ENCODE measurements around the gene TOMM5.
"Not testable (repeated sequence)": the region's sequence is repeated elsewhere in the genome, so short reads cannot be mapped to it uniquely, and the experiment has no call there.

Gene TOMM5

DNA sequence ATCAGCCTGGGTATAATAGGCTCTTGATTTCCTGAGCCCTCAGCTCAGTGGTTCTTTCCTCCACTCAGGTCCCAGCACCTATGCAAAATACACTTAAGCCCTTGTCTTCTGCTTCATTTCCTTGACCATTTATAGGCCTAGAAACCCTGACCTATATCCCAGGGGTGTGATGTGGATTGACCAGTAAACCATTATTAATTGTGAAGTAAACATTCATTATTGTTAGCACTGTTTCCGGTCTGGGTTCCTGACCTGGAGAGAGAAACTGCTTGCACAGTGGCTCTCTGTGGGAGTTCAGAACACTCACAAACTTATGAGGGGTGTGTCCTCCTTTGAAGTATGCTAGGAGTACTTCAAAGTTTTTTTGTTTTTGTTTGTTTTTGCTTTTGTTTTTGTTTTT, 19.6 kb upstream of the TOMM5 start:
- no peak for DNase-seq (ENCODE audit: low read depth)

GRCh38 chr9:37611014-37611413, 18.6 kb upstream of the TOMM5 start:
- DNase-seq (ENCODE audit: low read depth) = no peak

- DNase-seq (ENCODE audit: low read depth) = no peak
Observed at GRCh38 chr9:37609735-37610397, 17.5 kb upstream of the TOMM5 start.

- no peak for DNase-seq (ENCODE audit: low read depth)
Observed at GRCh38 chr9:37608250-37608649, 15.9 kb upstream of the TOMM5 start.

DNA sequence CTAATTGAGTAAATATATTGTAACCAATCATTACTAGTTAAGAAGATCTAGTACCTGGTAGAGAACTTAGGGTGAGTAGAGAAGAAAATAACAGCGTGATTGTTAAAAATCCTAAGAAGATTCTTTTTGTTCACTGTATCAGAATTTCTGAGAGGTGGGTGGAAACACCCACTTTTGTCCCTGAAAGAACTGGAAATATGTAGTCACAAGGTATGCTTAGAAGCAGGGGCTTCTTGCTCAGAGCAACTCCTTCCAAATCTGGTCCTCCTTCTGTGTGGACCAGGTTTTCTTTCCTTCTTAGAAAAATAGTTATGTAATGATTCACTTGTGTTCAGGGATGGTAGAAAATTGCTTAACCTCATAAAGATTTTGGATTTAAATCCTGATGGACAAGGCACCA, 11.9 kb upstream of the TOMM5 start:
- DNase-seq (ENCODE audit: low read depth) = no peak

- DNase-seq (ENCODE audit: low read depth) = no peak
Observed at GRCh38 chr9:37602817-37603216, 10.4 kb upstream of the TOMM5 start.

DNA sequence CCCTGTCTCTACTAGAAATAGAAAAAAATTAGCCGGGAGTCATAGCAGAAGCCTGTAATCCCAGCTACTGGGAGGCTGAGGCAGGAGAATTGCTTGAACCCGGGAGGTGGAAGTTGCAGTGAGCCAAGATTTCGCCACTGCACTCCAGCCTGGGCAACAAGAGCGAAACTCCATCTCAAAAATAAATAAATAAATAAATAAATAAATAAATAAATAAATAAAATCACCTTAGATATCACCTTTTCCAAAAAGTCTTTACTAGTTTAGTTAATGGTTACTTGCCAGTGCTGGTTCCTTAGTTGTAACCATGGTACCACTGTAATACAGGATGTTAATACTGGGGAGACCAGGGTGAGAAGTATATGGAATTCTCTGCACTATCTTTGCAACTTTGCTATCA, 9.7 kb upstream of the TOMM5 start:
- DNase-seq (ENCODE audit: low read depth) = not testable (repeated sequence)

DNA sequence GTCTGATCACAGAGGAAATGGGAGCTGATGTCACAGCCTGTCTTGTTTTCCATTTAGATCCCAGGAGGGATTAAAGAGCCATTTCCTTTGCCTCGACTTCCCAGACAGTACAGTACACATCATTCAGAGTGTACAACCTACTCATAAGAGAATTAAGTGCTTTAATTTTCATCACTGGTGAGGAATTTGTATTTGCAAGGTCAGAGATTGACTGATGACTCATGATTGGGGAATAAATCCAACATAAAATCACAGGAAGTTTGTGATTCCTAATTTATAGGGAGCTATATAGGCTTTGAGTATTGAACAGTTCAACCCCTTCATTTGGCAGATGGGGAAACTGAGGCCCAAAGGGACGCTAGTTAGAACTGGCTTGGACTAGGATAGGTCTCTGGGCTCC, 4.1 kb upstream of the TOMM5 start:
- DNase-seq (ENCODE audit: low read depth) = no peak

DNA sequence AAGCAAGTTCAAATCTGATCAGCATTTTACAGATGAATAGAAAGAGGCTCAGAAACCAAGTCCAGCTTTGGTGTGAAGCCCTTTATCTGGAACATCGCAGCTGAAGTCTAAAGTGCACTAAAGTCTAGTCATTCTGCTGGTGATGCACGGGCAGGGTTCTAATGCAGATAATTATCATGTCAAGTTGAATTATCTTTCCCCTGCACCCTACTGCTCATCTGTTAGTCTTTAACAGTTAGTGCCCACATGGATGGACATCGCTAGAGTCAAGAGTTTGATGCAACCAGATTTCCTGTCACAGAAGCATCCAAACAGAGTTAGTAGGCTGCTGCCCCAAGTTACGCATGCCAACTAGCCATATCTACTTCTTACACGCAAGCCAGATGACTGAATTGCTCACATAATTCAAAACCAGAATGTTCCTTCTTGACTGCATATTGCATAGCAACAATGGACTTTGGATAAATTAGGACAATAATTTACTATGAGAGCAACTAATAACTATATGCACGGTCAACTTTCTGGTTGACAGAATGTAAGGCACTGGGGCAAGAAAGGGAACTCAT, 1.6 kb upstream of the TOMM5 start:
- DNase-seq (ENCODE audit: low read depth) = no peak

- no peak for DNase-seq (ENCODE audit: low read depth)
Observed at GRCh38 chr9:37587521-37587920, 4.9 kb downstream of the TOMM5 start.

GRCh38 chr9:37583522-37584121, 8.8 kb downstream of the TOMM5 start:
- no peak for DNase-seq (ENCODE audit: low read depth)

DNA sequence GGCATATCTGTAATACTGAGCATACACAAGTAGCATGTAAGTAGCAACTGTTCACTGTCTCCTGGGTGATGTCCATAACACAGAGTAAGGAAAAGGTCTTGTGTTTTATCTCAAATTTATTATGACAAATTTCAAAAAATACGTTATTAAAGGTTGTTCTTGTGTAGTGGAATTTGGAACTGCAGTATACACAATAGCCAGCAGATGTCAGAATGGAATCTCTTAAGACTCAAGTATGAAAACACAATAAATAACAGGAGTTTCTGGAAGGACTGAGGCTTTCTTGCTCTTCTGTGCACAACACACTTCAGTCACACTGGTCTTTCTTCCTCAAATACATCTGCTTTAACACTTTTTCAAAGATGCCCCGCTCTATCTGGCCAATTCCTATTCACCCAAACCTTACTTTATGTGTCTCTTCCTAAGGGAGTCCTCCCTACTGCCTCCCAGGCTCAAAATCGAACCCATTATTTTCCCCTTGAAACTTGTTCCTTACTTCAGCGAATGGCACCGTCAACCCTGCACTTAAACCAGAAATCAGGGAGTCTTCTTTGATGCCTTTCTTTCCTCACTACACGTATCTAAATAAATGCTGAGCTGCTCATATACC, 9.7 kb downstream of the TOMM5 start:
- DNase-seq (ENCODE audit: low read depth) = no peak

DNA sequence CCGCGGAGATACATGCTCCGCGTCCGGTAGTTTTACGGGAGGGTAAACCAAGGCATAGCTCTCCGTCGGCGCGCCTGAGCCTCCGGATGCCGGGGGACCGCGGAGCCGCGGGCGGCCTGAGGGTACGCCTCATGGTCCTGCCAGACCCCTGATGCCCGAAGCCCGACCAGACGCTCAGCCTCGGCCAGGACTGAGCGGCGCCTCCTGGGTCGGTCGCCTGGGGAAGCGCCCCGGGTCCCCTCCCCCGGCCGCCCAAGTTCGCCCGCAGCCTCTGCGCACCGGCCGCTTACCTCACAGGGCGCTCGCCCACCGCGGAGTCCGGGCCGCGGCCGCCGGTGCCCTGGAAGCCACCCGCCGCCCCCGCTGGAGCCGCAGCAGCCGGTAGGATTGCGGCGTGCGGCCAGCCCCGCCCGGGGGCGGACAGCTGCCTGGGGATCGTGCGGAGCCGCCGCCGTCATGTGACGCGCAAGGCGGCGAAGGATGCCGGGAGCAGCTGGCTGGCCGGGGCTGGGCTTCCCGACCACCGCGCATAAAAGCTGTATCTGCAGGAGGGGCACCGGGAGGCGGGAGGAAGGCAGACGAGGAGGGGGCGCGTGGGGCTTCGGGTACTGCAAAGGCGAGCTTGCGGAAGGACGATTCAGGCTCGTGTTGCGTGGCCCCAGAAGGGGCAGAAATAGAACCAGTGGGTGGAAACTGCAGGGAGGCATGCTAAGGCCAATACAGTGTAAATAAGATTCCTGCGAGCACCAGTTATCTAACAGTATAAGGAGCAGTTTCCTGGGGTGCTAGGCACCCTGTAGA, 16.3 kb downstream of the TOMM5 start, which contains the start of gene FBXO10:
Gene FBXO10 (minus strand): TSS at position 460 of the 801 bp plus-strand sequence. CDS start 34,612 bp downstream, outside the sequence.
- DNase-seq (ENCODE audit: low read depth) = peak; percentile 19

DNA sequence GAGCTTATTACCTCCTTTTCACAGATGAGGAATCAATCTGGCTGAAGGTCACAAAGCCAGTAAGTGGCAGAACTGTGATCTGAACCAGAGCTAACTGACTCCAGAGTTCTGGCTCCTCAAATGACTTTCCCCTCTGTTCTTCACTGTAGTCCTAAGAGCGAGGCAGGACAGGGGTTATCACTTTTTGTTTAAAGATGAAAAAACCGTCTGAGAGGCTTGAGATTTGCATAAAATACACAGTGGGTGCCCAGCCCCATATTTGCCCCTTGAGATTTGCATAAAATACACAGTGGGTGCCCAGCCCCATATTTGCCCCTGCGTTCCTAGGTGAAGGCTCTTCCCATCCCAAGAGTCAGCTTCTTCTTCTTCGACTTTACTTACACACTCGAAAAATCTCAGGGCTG, 16.9 kb downstream of the TOMM5 start:
- DNase-seq (ENCODE audit: low read depth) = no peak

GRCh38 chr9:37575001-37575400, 17.4 kb downstream of the TOMM5 start:
- DNase-seq (ENCODE audit: low read depth) = no peak

DNA sequence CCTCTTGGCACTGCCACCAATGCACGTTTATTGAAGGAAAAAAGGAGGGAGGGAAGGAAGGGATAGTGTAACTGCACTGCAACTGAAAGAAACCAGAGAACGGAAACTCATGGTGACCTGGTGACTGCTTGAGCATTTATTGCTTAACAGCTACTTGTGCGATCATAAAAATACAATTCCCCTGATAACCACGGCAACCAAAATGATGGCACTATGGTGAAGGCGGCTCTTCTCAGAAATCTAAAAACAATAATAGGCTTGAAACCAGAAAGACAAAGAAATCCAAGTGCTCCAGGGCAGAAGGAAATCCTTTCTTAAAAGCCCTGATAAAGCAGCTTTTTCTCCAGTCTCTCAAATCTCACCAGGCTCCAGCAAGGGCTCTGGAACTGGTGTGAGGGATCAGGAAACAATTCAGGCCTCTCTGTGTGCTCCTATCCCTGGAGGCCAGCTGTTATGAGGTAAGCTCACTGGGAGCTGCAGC, 18.1 kb downstream of the TOMM5 start:
- DNase-seq (ENCODE audit: low read depth) = no peak

GRCh38 chr9:37571282-37571681, 21.1 kb downstream of the TOMM5 start:
- no peak for DNase-seq (ENCODE audit: low read depth)

GRCh38 chr9:37566716-37567115, 25.7 kb downstream of the TOMM5 start:
- no peak for DNase-seq (ENCODE audit: low read depth)

DNA sequence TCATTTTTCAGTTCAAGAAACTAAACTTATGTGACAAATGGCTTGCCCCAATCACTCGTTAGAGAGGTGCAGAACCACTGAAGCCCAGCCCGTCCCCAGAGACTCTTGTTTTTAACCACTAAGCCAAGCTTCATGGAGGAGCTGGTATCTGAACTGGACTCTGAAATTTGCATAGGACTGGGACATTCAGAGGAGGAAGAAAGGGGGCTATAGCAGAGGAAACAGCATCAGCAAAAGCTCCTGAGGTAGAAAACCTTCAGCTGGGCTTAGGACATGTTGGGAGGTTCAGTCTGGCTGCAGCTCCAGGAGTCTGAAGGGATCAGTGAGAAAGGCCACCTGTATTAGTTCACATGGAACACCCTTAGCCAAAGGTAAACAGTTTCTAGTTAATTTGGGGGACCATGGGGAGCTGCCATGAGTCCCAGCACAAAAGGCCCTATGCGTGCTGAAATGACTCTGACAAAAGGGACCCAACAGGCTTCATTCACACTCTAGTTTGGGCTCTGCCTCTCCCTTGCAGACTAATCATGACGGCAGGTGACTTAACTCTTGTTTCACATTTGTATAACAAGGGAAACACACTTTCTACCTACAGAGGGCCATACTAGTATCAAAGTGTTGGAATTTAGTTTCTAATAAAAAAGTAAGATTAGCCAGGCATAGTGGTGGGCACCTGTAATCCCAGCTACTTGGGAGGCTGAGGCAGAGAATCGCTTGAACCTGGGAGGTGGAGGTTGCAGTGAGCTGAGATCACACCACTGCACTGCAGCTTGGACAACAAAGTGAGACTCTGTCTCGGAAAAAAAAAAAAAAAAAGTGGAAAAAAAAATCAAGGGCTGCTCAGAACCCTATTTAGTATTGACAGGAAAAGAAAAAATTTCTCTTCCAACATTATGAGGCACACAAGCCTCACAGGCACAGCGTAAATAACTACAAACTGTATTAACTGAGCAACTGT, 26.5 kb downstream of the TOMM5 start:
- no peak for DNase-seq (ENCODE audit: low read depth)

DNA sequence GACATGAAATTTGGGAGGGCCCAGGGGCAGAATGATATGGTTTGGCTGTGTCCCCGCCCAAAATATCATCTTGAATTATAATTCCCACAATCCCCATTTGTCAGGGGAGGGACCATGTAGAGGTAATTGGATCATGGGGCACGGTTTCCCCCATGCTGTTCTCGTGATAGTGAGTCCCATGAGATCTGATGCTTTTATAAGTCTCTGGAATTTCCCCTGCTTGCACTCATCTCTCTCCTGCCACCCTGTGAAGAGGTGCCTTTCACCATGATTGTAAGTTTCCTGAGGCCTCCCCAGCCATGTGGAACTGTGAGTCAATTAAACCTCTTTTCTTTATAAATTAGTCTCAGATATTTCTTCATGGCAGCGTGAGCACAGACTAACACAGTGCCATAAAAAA, 27.5 kb downstream of the TOMM5 start:
- DNase-seq (ENCODE audit: low read depth) = no peak

Data from T follicular helper cell (primary cell).